GM12878 (cell line): ENCODE data around the gene LGALS3. TPM values are rescaled to one million over a fixed set of nuclear protein-coding genes. Genes with fewer than 3 reads are reported as not detected.

Experiments
- ATAC-seq: fragments of 200-7000 bp; cut with Tn5 transposase; 3 replicates; pipeline ENCODE4 v1.9.1; 2020; ENCODE audit warnings: mild to moderate bottlenecking, moderate library complexity
- BruUV-seq: library from RNA; stranded (reverse); fragments of 400-500 nt; replicated peaks from 2 replicates; lab custom pipeline; 2021; lab: Mats Ljungman, UMichigan
- CTCF ChIA-PET: fragments of 300-600 bp; sonication (Branson Sonifier 250); formaldehyde crosslinking; extraction: SDS; loops from one replicate; lab custom pipeline; 2021; ENCODE audit warnings: inconsistent platforms; lab: Yijun Ruan, JAX
- POLR2A ChIA-PET: fragments of 350-600 bp; formaldehyde crosslinking; extraction: SDS; loops from one replicate; lab custom pipeline; 2021; ENCODE audit warnings: inconsistent platforms; lab: Charles Lee
- RAD21 ChIA-PET: fragments of 300-600 bp; sonication (Branson Sonifier 250); formaldehyde crosslinking; loops from one replicate; lab custom pipeline; 2023; ENCODE audit warnings: antibody characterized with exemption; ENCODE audit not compliant: unreplicated experiment; lab: Charles Lee
- SMC1A ChIA-PET: fragments of 300-600 bp; sonication (Branson Sonifier 250); formaldehyde crosslinking; loops from one replicate; lab custom pipeline; 2023; ENCODE audit not compliant: unreplicated experiment, uncharacterized antibody; lab: Charles Lee
- DNase-seq: peaks from one replicate; pipeline ENCODE4 v3.0.0-alpha.2; 2011; ENCODE audit warnings: low read depth, low spot score
- FAIRE-seq: peaks from 3 replicates; lab custom pipeline; 2011; peaks lifted over from hg19 to GRCh38; lab: Jason Lieb, UNC
- H2AFZ ChIP-seq: 2 replicates; pipeline ENCODE4 v1.6.0; 2011; ENCODE audit warnings: low read depth, low read length, control low read depth; ENCODE audit not compliant: control insufficient read depth
- H3K27ac ChIP-seq: 2 replicates; pipeline ENCODE4 v1.5.1; 2011; ENCODE audit warnings: control low read depth; ENCODE audit not compliant: control insufficient read depth, insufficient read depth
- H3K27me3 ChIP-seq, 2 experiments: replicated peaks in 1 of 2; 2 replicates each; pipeline versions ENCODE4 v1.6.0 to v1.6.1; 2011; ENCODE audit warnings: low read length in 1 of 2; ENCODE audit not compliant: control insufficient read depth in 2 of 2, insufficient read depth in 2 of 2
- H3K36me3 ChIP-seq, 2 experiments: 2 replicates each; pipeline ENCODE4 v1.5.1; 2011; ENCODE audit warnings: low read length in 1 of 2; ENCODE audit not compliant: control insufficient read depth in 2 of 2, insufficient read depth in 2 of 2
- H3K4me1 ChIP-seq: 2 replicates; pipeline ENCODE4 v1.6.1; 2011; ENCODE audit warnings: mild to moderate bottlenecking, low read length, moderate library complexity, mixed read lengths; ENCODE audit not compliant: control insufficient read depth, insufficient read depth
- H3K4me2 ChIP-seq: 2 replicates; pipeline ENCODE4 v1.6.0; 2011; ENCODE audit warnings: control low read depth; ENCODE audit not compliant: control insufficient read depth, insufficient read depth
- H3K4me3 ChIP-seq: fragments of 200-600 bp; sonication (generic); 2 replicates; pipeline ENCODE4 v1.5.1; 2016
- H3K79me2 ChIP-seq: 2 replicates; pipeline ENCODE4 v1.6.0; 2011; ENCODE audit warnings: low read length; ENCODE audit not compliant: control insufficient read depth, insufficient read depth
- H3K9ac ChIP-seq: 2 replicates; pipeline ENCODE4 v1.8.0; 2011; ENCODE audit warnings: low read length, control low read depth, mixed read lengths; ENCODE audit not compliant: control insufficient read depth, insufficient read depth
- H3K9me3 ChIP-seq: replicated peaks from 3 replicates; pipeline ENCODE4 v1.5.1; 2011; ENCODE audit warnings: mild to moderate bottlenecking, low read length; ENCODE audit not compliant: control insufficient read depth, insufficient read depth
- H4K20me1 ChIP-seq: 2 replicates; pipeline ENCODE4 v1.6.0; 2011; ENCODE audit not compliant: control insufficient read depth, insufficient read depth
- ATF2 ChIP-seq: IDR thresholded peaks from 2 replicates; pipeline ENCODE4 v1.6.1; 2012; ENCODE audit warnings: low read length, inconsistent platforms
- ATF3 ChIP-seq: IDR thresholded peaks from 2 replicates; pipeline ENCODE4 v1.6.1; 2011; ENCODE audit warnings: low read depth, mild to moderate bottlenecking, low read length, moderate library complexity, borderline replicate concordance; ENCODE audit errors: extremely low read depth
- DPF2 ChIP-seq: fragments of 450-650 bp; IDR thresholded peaks from 2 replicates; pipeline ENCODE4 v1.6.1; 2017; ENCODE audit warnings: mild to moderate bottlenecking
- FOXM1 ChIP-seq: IDR thresholded peaks from 2 replicates; pipeline ENCODE4 v1.6.1; 2012; ENCODE audit warnings: low read depth, mild to moderate bottlenecking, inconsistent platforms, low read length, moderate library complexity
- IRF4 ChIP-seq: IDR thresholded peaks from 2 replicates; pipeline ENCODE4 v1.6.1; 2011; ENCODE audit warnings: low read depth, low read length
- KLF5 ChIP-seq: fragments of 450-650 bp; IDR thresholded peaks from 2 replicates; pipeline ENCODE4 v1.6.1; 2014; ENCODE audit warnings: mild to moderate bottlenecking; ENCODE audit not compliant: partially characterized antibody
- MTA2 ChIP-seq: fragments of 450-650 bp; IDR thresholded peaks from 2 replicates; pipeline ENCODE4 v1.6.1; 2016; ENCODE audit warnings: low read depth, mild to moderate bottlenecking, moderate library complexity
- MTA3 ChIP-seq: IDR thresholded peaks from 2 replicates; pipeline ENCODE4 v1.6.1; 2012; ENCODE audit warnings: low read length, inconsistent platforms, borderline replicate concordance
- MYB ChIP-seq: fragments of 150-350 bp; IDR thresholded peaks from 2 replicates; pipeline ENCODE4 v1.6.1; 2014; ENCODE audit warnings: mild to moderate bottlenecking, low read depth, low read length, borderline replicate concordance
- PAX8 ChIP-seq: fragments of 450-650 bp; IDR thresholded peaks from 2 replicates; pipeline ENCODE4 v1.6.1; 2017; ENCODE audit warnings: mild to moderate bottlenecking, moderate library complexity
- POU2F2 ChIP-seq: IDR thresholded peaks from 3 replicates; pipeline ENCODE4 v1.6.1; 2011; ENCODE audit warnings: low read depth, mild to moderate bottlenecking, low read length, borderline replicate concordance
- PRDM15 ChIP-seq: fragments of 450-650 bp; formaldehyde crosslinking; IDR thresholded peaks from 2 replicates; pipeline ENCODE4 v1.4.0; 2020; ENCODE audit warnings: mild to moderate bottlenecking, moderate library complexity
- RAD21 ChIP-seq: IDR thresholded peaks from 2 replicates; pipeline ENCODE4 v1.6.1; 2011; ENCODE audit warnings: mild to moderate bottlenecking, low read depth, low read length, moderate library complexity; ENCODE audit not compliant: insufficient read depth
- RELA ChIP-seq: fragments of 450-650 bp; IDR thresholded peaks from 2 replicates; pipeline ENCODE4 v1.8.0; 2014; ENCODE audit warnings: borderline replicate concordance; ENCODE audit not compliant: partially characterized antibody
- SMC3 ChIP-seq: IDR thresholded peaks from 2 replicates; pipeline ENCODE4 v1.6.1; 2011; ENCODE audit warnings: low read length, improper control_type of control experiment, borderline replicate concordance
- TAF1 ChIP-seq: IDR thresholded peaks from 2 replicates; pipeline ENCODE4 v1.6.1; 2011; ENCODE audit warnings: mild to moderate bottlenecking, low read depth, low read length, borderline replicate concordance
- WGBS: methylation state at CpG from one replicate; pipeline ENCODE4 v1.1.6; 2016; ENCODE audit warnings: low lambda C conversion rate; ENCODE audit not compliant: insufficient replicate concordance, insufficient coverage; ENCODE audit errors: missing lambda C conversion rate; 5-methylcytosine and 5-hydroxymethylcytosine counted together
- in situ Hi-C: fragments of 300-500 bp; cut with MboI; formaldehyde crosslinking; loops from 9 replicates; pipeline ENCODE4 v1.14.3; 2018; ENCODE audit warnings: mixed read lengths
- intact Hi-C: fragments of 100-400 bp; cut with micrococcal nuclease; formaldehyde crosslinking; loops from one replicate; pipeline ENCODE4 v1.14.2; 2022; ENCODE audit not compliant: unreplicated experiment
- polyA plus RNA-seq, 11 experiments: library from polyadenylated mRNA; depleted of rRNA in 4 of 11; unstranded in 6 of 11; stranded (reverse) in 5 of 11; fragments of >200 nt; fragmentation: Nextera tagmentation in 4 of 11; fragmentation: Illumina TruSeq in 1 of 11; extraction: Ambion mirVana in 4 of 11; extraction: Trizol in 1 of 11; gene quantifications; 1 replicate in 1 of 11; 2 replicates in 10 of 11; pipeline versions ENCODE4 v1.2.1 to v1.2.3, GENCODE V29; 2011 to 2016; ENCODE audit warnings: inconsistent platforms in 2 of 11, missing spikeins in 2 of 11, low read depth in 1 of 11
- total RNA-seq, 4 experiments: library from RNA; depleted of rRNA in 3 of 4; stranded (reverse); fragments of >200 nt in 3 of 4; fragmentation: Illumina TruSeq in 1 of 4; extraction: Trizol in 1 of 4; gene quantifications; 2 replicates each; pipeline versions ENCODE4 v1.2.1 to v1.2.3, GENCODE V29; 2013 to 2021

LGALS3 gene
- total and polyA plus RNA-seq, 10 of the 15 experiments (the other 5 are each of a cell fraction or from before 2014, with no cell fraction given), result 1.5 to 34.2 (median 18.4) TPM

GRCh38 chr14:55109836-55110235 lies 19.2 kb upstream of the LGALS3 start (continued):
- TF ChIP-seq MTA3 (no peak), FOXM1 (no peak), ATF2 (no peak), MYB (no peak)

- ATAC-seq, result no peak
- no TSS peak for BruUV-seq
- no peaks in the 10 kb centered on the region for H3K27me3 ChIP-seq
- H3K27ac ChIP-seq, result no peak overlapping the region
- intact Hi-C loops, result no loop called here
- ChIA-PET POLR2A (no interaction called here), RAD21 (no interaction called here)
- FAIRE-seq, result no peak
- WGBS, result 87% methylated on average over 10 of the region's 10 CpGs
- H3K9me3 ChIP-seq, result no peaks in the 10 kb centered on the region; the same call in 2 of the 3 replicates
- H2AFZ ChIP-seq, result no peak overlapping the region
- H3K4me1 ChIP-seq, result peaks cover 7% of the 10 kb centered on the region
- no peak overlapping the region for H3K4me2 ChIP-seq
- TF ChIP-seq TAF1 (no peak), MTA2 (no peak), IRF4 (no peak), POU2F2 (no peak), KLF5 (no peak), RAD21 (no peak), RELA (no peak), ATF3 (no peak), PRDM15 (CRISPR knock-in tag) (no peak), SMC3 (no peak), PAX8 (no peak), DPF2 (no peak)
- TF ChIP-seq, all 136 proteins: peak for 0
- H3K36me3 ChIP-seq, result no peaks in the 10 kb centered on the region
- ChIA-PET SMC1A (interaction anchor here (0.7 kb wide), 1 partner anchor 11 kb away, joined by 3 read pairs; no protein-coding TSS in a partner anchor), CTCF (no interaction called here)
- no peaks in the 10 kb centered on the region for H3K79me2 ChIP-seq
- in situ Hi-C loops, result no loop called here
- no peaks in the 10 kb centered on the region for H4K20me1 ChIP-seq
- no peak for DNase-seq
- H3K9ac ChIP-seq, result no peak overlapping the region
- H3K4me3 ChIP-seq, result no peak overlapping the region
Observed at GRCh38 chr14:55111122-55111708, 17.8 kb upstream of the LGALS3 start.
